Cardiac muscle cell (in vitro differentiated cells and primary cell): ENCODE measurements around the gene GNA15. TPM values are rescaled to one million over a fixed set of nuclear protein-coding genes. Genes with fewer than 3 reads are reported as not detected.
A peak's percentile ranks its signal among the peaks of the same experiment; 100 is the strongest.

Source experiments
- DNase-seq, 2 donors: peaks; one replicate each; pipeline versions ENCODE4 v3.0.0 to v3.0.0-alpha.2; 2010 to 2017; ENCODE audit warnings: low read depth in 1 of 2, low spot score in 1 of 2
- H3K27ac ChIP-seq: fragments of 200-600 bp; sonication (generic); 2 replicates; pipeline ENCODE4 v1.5.1; 2016
- H3K27me3 ChIP-seq: fragments of 200-600 bp; sonication (generic); 2 replicates; pipeline ENCODE4 v1.6.0; 2016; ENCODE audit warnings: control low read depth
- H3K36me3 ChIP-seq: fragments of 200-600 bp; sonication (generic); 2 replicates; pipeline ENCODE4 v1.5.1; 2016; ENCODE audit warnings: control low read depth
- H3K4me1 ChIP-seq: fragments of 200-600 bp; sonication (generic); 2 replicates; pipeline ENCODE4 v1.8.1; 2017; ENCODE audit warnings: low read depth, mild to moderate bottlenecking, mixed run types
- H3K4me3 ChIP-seq: fragments of 200-600 bp; sonication (generic); 2 replicates; pipeline ENCODE4 v1.5.1; 2016; ENCODE audit warnings: mild to moderate bottlenecking
- H3K9me3 ChIP-seq: fragments of 200-600 bp; sonication (generic); 2 replicates; pipeline ENCODE4 v1.5.1; 2017; ENCODE audit warnings: low read depth, mild to moderate bottlenecking, control low read depth
- polyA plus RNA-seq: library from polyadenylated mRNA; unstranded; fragments of >200 nt; fragmentation: Nextera tagmentation; extraction: Ambion mirVana; gene quantifications from 2 replicates; pipeline ENCODE4 v1.2.1, GENCODE V29; 2016
- total RNA-seq: library from RNA; depleted of rRNA; stranded (reverse); fragments of >200 nt; gene quantifications from 2 replicates; pipeline ENCODE4 v1.2.3, GENCODE V29; 2016
- TF ChIP-seq, protein P1 (sequence below): IDR thresholded peaks from 2 replicates; pipeline ENCODE4 v1.5.1; 2012; ENCODE audit warnings: low read depth, mild to moderate bottlenecking, low read length

The GNA15 gene
- total and polyA plus RNA-seq, 2 experiments from 2014 or later: 0.12 TPM; not detected in 1

DNA sequence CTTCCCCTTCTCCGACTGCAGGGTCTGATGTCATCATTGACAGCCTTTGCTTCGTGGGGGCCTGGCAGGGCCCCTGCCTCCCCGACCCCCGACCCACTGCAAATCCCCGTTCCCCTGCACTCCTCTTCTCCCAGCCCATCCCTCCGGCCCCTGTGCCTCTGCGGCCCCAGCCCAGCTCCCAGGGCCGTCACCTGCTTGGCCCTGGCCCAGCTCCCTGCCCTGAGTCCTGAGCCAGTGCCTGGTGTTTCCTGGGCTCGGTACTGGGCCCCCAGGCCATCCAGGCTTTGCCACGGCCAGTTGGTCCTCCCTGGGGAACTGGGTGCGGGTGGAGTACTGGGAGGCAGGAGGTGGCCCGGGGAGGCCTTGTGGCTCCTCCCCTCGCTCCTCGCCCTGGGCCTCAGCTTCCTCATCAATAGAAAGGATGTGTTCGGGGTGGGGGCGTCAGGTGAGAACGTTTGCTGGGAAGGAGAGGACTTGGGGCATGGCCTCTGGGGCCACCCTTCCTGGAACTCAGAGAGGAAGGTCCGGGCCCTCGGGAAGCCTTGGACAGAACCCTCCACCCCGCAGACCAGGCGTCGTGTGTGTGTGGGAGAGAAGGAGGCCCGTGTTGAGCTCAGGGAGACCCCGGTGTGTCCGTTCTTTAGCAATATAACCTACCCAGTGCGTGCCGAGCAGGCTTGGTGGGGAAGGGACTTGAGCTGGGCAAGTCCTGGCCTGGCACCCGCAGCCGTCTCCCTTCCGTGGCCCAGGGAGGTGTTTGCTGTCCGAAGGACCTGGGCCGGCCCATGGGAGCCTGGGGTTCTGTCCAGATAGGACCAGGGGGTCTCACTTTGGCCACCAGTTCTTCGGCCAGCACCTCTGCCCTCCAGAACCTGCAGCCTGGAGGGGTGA is 72.7 kb downstream of the GNA15 start:
- Histone ChIP-seq H3K4me3 (no peak overlapping the region), H3K27ac (no peak overlapping the region), H3K9me3 (no peaks in the 10 kb centered on the region), H3K36me3 (peaks cover 4% of the 10 kb centered on the region), H3K27me3 (no peaks in the 10 kb centered on the region), H3K4me1 (no peaks in the 10 kb centered on the region)
- DNase-seq: no peak
- TF ChIP-seq, protein P1, sequence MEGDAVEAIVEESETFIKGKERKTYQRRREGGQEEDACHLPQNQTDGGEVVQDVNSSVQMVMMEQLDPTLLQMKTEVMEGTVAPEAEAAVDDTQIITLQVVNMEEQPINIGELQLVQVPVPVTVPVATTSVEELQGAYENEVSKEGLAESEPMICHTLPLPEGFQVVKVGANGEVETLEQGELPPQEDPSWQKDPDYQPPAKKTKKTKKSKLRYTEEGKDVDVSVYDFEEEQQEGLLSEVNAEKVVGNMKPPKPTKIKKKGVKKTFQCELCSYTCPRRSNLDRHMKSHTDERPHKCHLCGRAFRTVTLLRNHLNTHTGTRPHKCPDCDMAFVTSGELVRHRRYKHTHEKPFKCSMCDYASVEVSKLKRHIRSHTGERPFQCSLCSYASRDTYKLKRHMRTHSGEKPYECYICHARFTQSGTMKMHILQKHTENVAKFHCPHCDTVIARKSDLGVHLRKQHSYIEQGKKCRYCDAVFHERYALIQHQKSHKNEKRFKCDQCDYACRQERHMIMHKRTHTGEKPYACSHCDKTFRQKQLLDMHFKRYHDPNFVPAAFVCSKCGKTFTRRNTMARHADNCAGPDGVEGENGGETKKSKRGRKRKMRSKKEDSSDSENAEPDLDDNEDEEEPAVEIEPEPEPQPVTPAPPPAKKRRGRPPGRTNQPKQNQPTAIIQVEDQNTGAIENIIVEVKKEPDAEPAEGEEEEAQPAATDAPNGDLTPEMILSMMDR: no peak

DNA sequence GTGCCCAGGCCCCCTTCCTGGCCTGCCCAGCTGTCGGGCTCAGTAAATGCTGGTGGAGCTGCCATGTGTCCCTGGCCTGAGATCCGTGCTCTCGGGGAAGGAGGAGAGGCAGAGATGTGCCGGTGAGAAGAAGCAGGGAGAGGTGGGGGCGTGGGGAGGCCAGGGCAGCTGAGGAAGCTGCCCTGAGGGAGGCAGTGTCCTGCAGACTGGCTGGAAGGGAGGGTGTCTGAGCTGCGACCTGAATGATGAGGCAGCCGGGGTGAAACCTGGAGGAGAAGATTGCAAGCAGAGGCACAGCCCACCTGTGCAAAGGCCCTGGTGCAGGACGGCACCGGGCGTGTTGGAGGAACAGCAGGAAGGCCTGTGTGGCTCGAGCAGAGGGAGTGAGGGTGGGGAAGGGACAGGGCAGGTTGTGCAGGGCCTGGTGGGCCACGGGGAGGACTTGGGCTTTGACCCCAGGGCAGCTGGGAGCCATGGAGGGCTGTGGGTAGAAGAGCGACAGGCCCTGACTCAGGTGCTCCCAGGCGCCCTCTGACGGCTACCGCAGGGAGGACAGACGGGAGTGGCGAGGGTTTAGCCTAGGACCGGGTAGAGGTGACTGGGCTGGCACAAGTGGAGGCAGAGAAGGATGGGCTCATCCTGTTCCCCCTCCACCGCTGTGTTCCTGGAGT is 74.6 kb downstream of the GNA15 start:
- peak; percentile 35 to 46 for DNase-seq
- Histone ChIP-seq H3K4me1 (no peaks in the 10 kb centered on the region), H3K27me3 (no peaks in the 10 kb centered on the region), H3K36me3 (peaks cover 4% of the 10 kb centered on the region), H3K4me3 (no peak overlapping the region), H3K9me3 (no peaks in the 10 kb centered on the region), H3K27ac (no peak overlapping the region)
- TF ChIP-seq, protein P1: peak; percentile 68

DNA sequence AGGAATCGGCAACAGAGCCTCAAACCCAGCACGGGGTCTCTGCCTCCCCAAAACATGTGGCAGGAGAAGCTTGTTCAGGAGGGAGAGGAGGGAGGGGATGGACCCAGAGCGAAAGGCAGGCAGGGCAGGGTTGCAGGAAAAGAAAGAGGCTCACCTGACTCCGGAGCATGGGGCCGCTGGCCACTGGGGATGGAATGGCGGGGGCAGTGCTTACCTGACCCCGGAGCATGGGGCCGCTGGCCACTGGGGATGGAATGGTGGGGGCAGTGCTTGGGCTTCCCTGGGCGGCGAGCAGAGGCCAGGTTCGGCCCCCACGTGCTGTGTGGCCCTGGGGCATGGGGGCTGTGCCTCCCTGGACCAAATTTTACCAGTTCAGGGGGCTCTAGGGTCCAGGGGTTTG is 75.4 kb downstream of the GNA15 start:
- TF ChIP-seq, protein P1: no peak
- peaks cover 4% of the 10 kb centered on the region for H3K36me3 ChIP-seq
- H3K4me3 ChIP-seq: no peak overlapping the region
- H3K27me3 ChIP-seq: no peaks in the 10 kb centered on the region
- no peaks in the 10 kb centered on the region for H3K9me3 ChIP-seq
- H3K27ac ChIP-seq: no peak overlapping the region
- DNase-seq: no peak
- H3K4me1 ChIP-seq: no peaks in the 10 kb centered on the region

DNA sequence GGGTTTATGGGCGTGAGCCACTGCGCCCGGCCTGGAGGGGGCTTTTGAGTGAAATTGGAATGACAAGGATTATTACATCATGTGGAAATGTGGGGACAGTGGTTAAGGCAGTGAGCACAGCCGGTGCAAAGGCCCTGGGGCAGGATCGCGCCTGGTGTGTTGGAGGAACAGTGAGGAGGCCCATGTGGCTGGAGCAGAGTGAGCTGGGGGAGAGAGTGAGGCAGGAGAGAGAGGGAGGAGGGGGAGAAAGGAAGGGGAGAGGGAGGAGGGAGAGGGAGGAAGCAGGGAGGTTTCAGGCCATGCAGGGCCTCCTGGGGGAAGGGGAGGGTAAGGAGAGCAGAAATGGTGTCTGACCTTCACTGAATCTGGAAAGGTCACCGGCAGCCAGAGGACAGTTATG is 77.3 kb downstream of the GNA15 start:
- Histone ChIP-seq H3K36me3 (no peaks in the 10 kb centered on the region), H3K4me3 (no peak overlapping the region), H3K4me1 (no peaks in the 10 kb centered on the region), H3K9me3 (no peaks in the 10 kb centered on the region), H3K27ac (no peak overlapping the region), H3K27me3 (no peaks in the 10 kb centered on the region)
- no peak for DNase-seq
- TF ChIP-seq, protein P1: no peak

Other genes starting within 250 kb of the GNA15 start
- gene ZNF57, start 235.1 kb upstream of the GNA15 start, total RNA-seq: 2.1 and 4.1 TPM in 2 replicates
- 4.4 and 5.4 TPM in 2 replicates for gene ZNF57, start 235.1 kb upstream of the GNA15 start, polyA plus RNA-seq
- 4.4 and 4.7 TPM in 2 replicates for gene ZNF77, start 191.1 kb upstream of the GNA15 start, total RNA-seq
- gene ZNF77, start 191.1 kb upstream of the GNA15 start, polyA plus RNA-seq: 2.6 and 7.7 TPM in 2 replicates
- 30.3 and 35.4 TPM in 2 replicates for gene TLE6, start 158.5 kb upstream of the GNA15 start, total RNA-seq
- gene TLE6, start 158.5 kb upstream of the GNA15 start, polyA plus RNA-seq: 42.8 and 45.8 TPM in 2 replicates
- 71.1 and 95.9 TPM in 2 replicates for gene TLE2, start 106.8 kb upstream of the GNA15 start, total RNA-seq
- 102 and 105 TPM in 2 replicates for gene TLE2, start 106.8 kb upstream of the GNA15 start, polyA plus RNA-seq
- gene TLE5, start 73.5 kb upstream of the GNA15 start, total RNA-seq: 612 and 690 TPM in 2 replicates
- 446 and 487 TPM in 2 replicates for gene TLE5, start 73.5 kb upstream of the GNA15 start, polyA plus RNA-seq
- 36.5 and 47.5 TPM in 2 replicates for gene GNA11, start 41.7 kb upstream of the GNA15 start, total RNA-seq
- 60.8 and 63.3 TPM in 2 replicates for gene GNA11, start 41.7 kb upstream of the GNA15 start, polyA plus RNA-seq
- gene S1PR4, start 42.7 kb downstream of the GNA15 start, total RNA-seq: not detected in 2 replicates
- gene S1PR4, start 42.7 kb downstream of the GNA15 start, polyA plus RNA-seq: 0.11 TPM in 1 of 2 replicates, not detected in the other
- gene NCLN, start 49.9 kb downstream of the GNA15 start, total RNA-seq: 30.6 and 40.0 TPM in 2 replicates
- gene NCLN, start 49.9 kb downstream of the GNA15 start, polyA plus RNA-seq: 36.2 and 55.7 TPM in 2 replicates
- 3.1 and 8.4 TPM in 2 replicates for gene CELF5, start 88.6 kb downstream of the GNA15 start, total RNA-seq
- gene CELF5, start 88.6 kb downstream of the GNA15 start, polyA plus RNA-seq: 4.5 and 7.2 TPM in 2 replicates
- 29.4 and 46.1 TPM in 2 replicates for gene NFIC, start 230.6 kb downstream of the GNA15 start, total RNA-seq
- gene NFIC, start 230.6 kb downstream of the GNA15 start, polyA plus RNA-seq: 32.7 and 42.2 TPM in 2 replicates